Activated CD8-positive, alpha-beta memory T cell treated with anti-CD3 and anti-CD28 coated beads for 1 hour (primary cell): Measurements from ENCODE around the gene METTL1.

Source experiments
- DNase-seq, 2 donors: peaks; one replicate each; pipeline ENCODE4 v3.0.0-alpha.2; 2020; ENCODE audit warnings: low read depth in 1 of 2; ENCODE audit errors: extremely low read depth in 1 of 2

The METTL1 gene

GRCh38 chr12:57770734-57771133, 1.2 kb downstream of the METTL1 start:
- no peak for DNase-seq

GRCh38 chr12:57769594-57769993, 2.3 kb downstream of the METTL1 start:
- DNase-seq = no peak

- no peak for DNase-seq
Measured at GRCh38 chr12:57767876-57768275, 4.0 kb downstream of the METTL1 start.

- no peak for DNase-seq
Measured at GRCh38 chr12:57767305-57767698, 4.6 kb downstream of the METTL1 start.

- no peak for DNase-seq
Measured at GRCh38 chr12:57766464-57767304, 5.2 kb downstream of the METTL1 start, which contains the start of gene CYP27B1. TSS of gene CYP27B1 (minus strand) at chr12:57767078. CDS start at chr12:57767041, 37 bp downstream.

- no peak for DNase-seq
Measured at GRCh38 chr12:57765698-57766463, 6.0 kb downstream of the METTL1 start.

GRCh38 chr12:57765003-57765697, 6.8 kb downstream of the METTL1 start:
- DNase-seq = no peak

GRCh38 chr12:57764662-57765002, 7.3 kb downstream of the METTL1 start:
- no peak for DNase-seq

- no peak for DNase-seq
Measured at GRCh38 chr12:57763881-57764661, 7.8 kb downstream of the METTL1 start.

- no peak for DNase-seq
Measured at GRCh38 chr12:57762463-57762862, 9.4 kb downstream of the METTL1 start.

- no peak for DNase-seq
Measured at GRCh38 chr12:57761391-57761998, 10.4 kb downstream of the METTL1 start.

GRCh38 chr12:57760347-57760982, 11.4 kb downstream of the METTL1 start:
- DNase-seq = no peak

GRCh38 chr12:57759360-57759980, 12.4 kb downstream of the METTL1 start:
- DNase-seq = no peak

GRCh38 chr12:57758552-57759359, 13.1 kb downstream of the METTL1 start:
- DNase-seq = no peak

GRCh38 chr12:57757771-57758170, 14.1 kb downstream of the METTL1 start:
- no peak for DNase-seq

- DNase-seq = no peak
Measured at GRCh38 chr12:57756406-57757341, 15.2 kb downstream of the METTL1 start.
